ENCODE data around the gene PEX6. TPM values are rescaled to one million over a fixed set of nuclear protein-coding genes. Genes with fewer than 3 reads are reported as not detected.

Gene PEX6
- total RNA-seq, 1 donor from 2014 or later = 33.3 TPM

DNA sequence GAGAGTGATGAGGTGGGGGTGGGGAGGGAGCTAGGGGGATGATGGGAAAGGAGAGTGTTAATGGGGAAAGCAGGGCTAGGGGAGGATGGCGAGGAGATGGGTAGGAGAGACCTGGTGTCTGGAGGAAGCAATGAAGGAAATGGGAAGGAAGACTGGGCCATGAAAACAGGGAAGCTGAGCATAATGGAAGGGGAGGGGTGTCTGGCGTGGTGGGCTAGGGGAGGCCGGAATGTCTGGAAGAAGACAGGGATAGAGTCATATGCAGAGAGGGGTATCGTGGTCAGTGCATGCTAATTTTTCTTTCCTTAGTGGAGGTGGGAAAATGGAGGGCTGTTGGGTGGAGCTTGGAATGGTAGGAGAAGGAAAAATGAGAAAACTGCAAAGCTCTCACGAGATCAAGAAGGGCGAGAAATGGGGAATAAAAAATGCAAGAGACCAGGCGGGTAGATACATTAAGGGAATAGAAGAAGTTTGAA is 35.5 kb upstream of the PEX6 start:
- no peaks in the 10 kb centered on the region for H3K9me3 ChIP-seq
- peaks cover 52% of the 10 kb centered on the region for H3K36me3 ChIP-seq
- peaks cover 41% of the 10 kb centered on the region for H3K4me1 ChIP-seq
- H3K27me3 ChIP-seq (ENCODE audit: low read depth) = no peaks in the 10 kb centered on the region
- H3K27ac ChIP-seq = peak overlapping the region; percentile 76
- intact Hi-C loops (cut with DNase I) = no loop called here
- H3K4me3 ChIP-seq = peak overlapping the region; percentile 69
- no peak for DNase-seq
- ATAC-seq = no peak
- TF ChIP-seq, protein P1, sequence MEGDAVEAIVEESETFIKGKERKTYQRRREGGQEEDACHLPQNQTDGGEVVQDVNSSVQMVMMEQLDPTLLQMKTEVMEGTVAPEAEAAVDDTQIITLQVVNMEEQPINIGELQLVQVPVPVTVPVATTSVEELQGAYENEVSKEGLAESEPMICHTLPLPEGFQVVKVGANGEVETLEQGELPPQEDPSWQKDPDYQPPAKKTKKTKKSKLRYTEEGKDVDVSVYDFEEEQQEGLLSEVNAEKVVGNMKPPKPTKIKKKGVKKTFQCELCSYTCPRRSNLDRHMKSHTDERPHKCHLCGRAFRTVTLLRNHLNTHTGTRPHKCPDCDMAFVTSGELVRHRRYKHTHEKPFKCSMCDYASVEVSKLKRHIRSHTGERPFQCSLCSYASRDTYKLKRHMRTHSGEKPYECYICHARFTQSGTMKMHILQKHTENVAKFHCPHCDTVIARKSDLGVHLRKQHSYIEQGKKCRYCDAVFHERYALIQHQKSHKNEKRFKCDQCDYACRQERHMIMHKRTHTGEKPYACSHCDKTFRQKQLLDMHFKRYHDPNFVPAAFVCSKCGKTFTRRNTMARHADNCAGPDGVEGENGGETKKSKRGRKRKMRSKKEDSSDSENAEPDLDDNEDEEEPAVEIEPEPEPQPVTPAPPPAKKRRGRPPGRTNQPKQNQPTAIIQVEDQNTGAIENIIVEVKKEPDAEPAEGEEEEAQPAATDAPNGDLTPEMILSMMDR (IDR thresholded peaks at IDR 0.05) = no peak

DNA sequence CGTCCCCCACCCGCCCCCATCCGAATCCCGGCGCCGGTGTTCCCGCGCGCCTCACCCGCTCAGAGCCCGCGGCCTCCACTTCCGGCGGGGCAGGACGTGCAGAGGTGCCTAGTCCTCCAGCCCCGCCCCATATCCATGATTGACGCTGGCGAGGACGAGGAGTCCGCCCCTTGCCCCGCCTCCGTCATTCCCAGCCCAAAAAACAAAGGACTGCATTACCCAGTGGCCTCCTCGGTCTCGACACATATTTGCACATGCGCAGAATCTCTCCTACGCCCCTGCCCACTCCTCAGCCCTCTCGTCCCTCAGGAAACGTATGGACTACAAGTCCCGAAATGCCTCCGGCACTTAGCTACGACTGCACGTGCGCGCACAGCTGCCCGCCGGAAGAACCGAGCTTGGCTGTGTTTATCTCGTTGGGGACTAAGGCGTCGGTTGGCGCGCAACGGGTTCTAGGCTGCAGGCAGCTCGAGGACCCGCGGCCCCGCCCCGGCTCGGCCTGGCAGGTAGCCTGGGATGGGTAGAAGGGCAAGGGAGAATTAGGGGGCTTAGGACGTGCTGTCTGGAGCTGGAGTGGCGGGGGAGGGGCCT is 35.0 kb upstream of the PEX6 start, which contains the start of the genes KLHDC3 and MEA1:
Gene KLHDC3, plus strand, starts transcription at position 407 of the 591 bp plus-strand sequence. CDS start 2,944 bp downstream, outside the sequence.
Gene MEA1, minus strand, starts transcription at position 104 of the 591 bp plus-strand sequence. CDS start 133 bp downstream, outside the sequence.
- H3K4me3 ChIP-seq = peak within 1 kb of the TSS; percentile 69
- intact Hi-C loops (cut with DNase I) = no loop called here
- peak within 1 kb of the TSS; percentile 76 for H3K27ac ChIP-seq
- peak; percentile 99 for ATAC-seq
- no peaks in the 10 kb centered on the region for H3K9me3 ChIP-seq
- H3K4me1 ChIP-seq = peaks cover 41% of the 10 kb centered on the region
- DNase-seq = peak; percentile 99
- TF ChIP-seq, protein P1 (IDR thresholded peaks at IDR 0.05) = no peak
- H3K27me3 ChIP-seq (ENCODE audit: low read depth) = no peaks in the 10 kb centered on the region
- H3K36me3 ChIP-seq = peaks cover 52% of the 10 kb centered on the region

DNA sequence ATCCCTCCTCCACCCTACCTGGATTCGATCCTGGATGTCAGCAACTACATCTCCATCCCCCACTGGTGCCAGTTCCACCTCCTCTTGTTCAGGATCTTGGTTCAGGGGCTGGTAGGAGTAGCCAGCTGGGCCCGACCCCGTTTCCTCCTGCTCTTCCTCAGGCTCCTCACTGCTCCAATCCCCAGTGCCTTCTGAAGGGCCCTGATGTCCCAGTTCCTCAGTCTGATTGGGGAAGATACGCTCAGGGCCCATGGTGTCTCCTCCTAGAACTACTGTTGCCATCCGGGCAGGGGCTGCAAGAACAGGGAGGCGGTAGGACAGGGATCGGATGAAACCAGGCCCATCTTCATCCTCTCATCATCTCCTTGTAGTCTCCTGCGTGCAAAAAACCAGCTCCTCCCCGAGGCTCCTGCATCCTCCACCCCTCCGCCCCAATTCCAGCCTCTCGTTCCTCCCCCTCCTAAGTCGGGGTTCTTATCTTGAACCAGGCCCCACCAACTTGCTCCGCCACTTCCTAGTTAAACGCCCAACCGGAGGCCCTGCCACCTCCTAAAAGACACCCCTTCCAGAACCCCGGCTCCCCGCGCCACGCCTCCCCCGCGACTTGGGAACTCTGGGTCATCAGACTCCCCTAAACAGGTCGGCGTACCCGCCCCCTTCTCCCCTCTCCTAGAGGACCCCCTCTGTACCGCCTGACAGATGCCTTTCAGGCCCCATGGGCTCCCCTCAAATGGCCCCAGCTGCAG is 34.3 kb upstream of the PEX6 start:
- H3K27ac ChIP-seq = peak overlapping the region; percentile 72
- DNase-seq (no peak), ATAC-seq (peak in 1 of 2 donors; percentile 55)
- H3K4me3 ChIP-seq = peak overlapping the region; percentile 69
- peaks cover 41% of the 10 kb centered on the region for H3K4me1 ChIP-seq
- H3K36me3 ChIP-seq = peaks cover 52% of the 10 kb centered on the region
- intact Hi-C loops (cut with DNase I) = no loop called here
- no peaks in the 10 kb centered on the region for H3K9me3 ChIP-seq
- no peaks in the 10 kb centered on the region for H3K27me3 ChIP-seq (ENCODE audit: low read depth)
- TF ChIP-seq, protein P1 (IDR thresholded peaks at IDR 0.05) = no peak

DNA sequence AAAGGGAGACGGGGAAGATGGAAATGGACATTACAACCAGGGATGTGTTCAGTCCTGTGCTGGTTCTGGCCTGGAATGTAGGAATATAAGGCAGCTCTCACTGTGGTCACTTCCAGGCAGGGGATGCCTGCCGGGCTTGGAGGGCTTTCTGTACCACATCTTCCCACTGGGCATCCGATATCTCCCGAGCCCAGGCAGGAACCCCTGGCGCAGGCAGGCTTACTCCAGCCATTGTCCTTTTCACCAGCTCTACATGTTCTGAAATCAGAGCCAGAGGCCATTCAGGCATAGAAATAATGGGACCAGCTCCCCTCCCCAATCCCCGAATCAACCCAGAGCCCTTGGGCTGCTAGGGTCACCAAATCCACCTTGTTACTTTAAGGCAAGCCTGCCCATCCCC is 33.4 kb upstream of the PEX6 start:
- Histone ChIP-seq H3K4me1 (peaks cover 39% of the 10 kb centered on the region), H3K9me3 (no peaks in the 10 kb centered on the region), H3K27me3 (ENCODE audit: low read depth) (no peaks in the 10 kb centered on the region), H3K27ac (no peak overlapping the region), H3K36me3 (peaks cover 52% of the 10 kb centered on the region), H3K4me3 (peak overlapping the region; percentile 69)
- ATAC-seq (no peak), DNase-seq (no peak)
- intact Hi-C loops (cut with DNase I) = no loop called here
- TF ChIP-seq, protein P1 (IDR thresholded peaks at IDR 0.05) = no peak

DNA sequence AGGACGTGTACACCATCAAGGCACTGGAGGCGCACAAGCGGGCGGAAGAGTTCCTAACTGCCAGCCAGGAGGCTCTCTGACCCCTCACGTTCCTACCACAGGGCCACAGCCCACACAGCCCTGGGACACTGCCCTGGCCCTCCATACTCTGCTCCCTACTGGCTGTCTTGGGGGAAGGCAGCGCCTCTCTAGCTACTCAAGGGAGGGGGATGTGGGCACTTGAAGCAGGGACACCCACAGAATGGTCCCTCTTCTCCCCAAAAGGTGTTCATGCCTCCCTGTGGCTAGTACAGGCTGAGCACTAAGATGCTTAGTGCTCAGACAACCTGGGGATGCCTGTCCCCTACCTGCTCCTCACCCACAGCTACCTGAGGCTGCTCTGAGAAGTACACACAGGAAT is 32.2 kb upstream of the PEX6 start:
- H3K4me3 ChIP-seq = no peak overlapping the region
- no peaks in the 10 kb centered on the region for H3K27me3 ChIP-seq (ENCODE audit: low read depth)
- H3K9me3 ChIP-seq = no peaks in the 10 kb centered on the region
- no peak for DNase-seq
- H3K4me1 ChIP-seq = peaks cover 28% of the 10 kb centered on the region
- no peak for ATAC-seq
- H3K36me3 ChIP-seq = peaks cover 58% of the 10 kb centered on the region
- TF ChIP-seq, protein P1 (IDR thresholded peaks at IDR 0.05) = no peak
- H3K27ac ChIP-seq = no peak overlapping the region
- intact Hi-C loops (cut with DNase I) = no loop called here

Measured in lower lobe of right lung (tissue), 2 donors.